ENCODE results near the gene UBC.
"Not testable (repeated sequence)": the region's sequence is repeated elsewhere in the genome, so short reads cannot be mapped to it uniquely, and the experiment has no call there.

Gene UBC

GRCh38 chr12:124915239-124916236 is 1.1 kb upstream of the UBC start:
- no peak for DNase-seq (ENCODE audit: low spot score)

GRCh38 chr12:124913474-124914391 is 717 bp downstream of the UBC start:
- DNase-seq (ENCODE audit: low spot score) = peak; percentile 87

DNA sequence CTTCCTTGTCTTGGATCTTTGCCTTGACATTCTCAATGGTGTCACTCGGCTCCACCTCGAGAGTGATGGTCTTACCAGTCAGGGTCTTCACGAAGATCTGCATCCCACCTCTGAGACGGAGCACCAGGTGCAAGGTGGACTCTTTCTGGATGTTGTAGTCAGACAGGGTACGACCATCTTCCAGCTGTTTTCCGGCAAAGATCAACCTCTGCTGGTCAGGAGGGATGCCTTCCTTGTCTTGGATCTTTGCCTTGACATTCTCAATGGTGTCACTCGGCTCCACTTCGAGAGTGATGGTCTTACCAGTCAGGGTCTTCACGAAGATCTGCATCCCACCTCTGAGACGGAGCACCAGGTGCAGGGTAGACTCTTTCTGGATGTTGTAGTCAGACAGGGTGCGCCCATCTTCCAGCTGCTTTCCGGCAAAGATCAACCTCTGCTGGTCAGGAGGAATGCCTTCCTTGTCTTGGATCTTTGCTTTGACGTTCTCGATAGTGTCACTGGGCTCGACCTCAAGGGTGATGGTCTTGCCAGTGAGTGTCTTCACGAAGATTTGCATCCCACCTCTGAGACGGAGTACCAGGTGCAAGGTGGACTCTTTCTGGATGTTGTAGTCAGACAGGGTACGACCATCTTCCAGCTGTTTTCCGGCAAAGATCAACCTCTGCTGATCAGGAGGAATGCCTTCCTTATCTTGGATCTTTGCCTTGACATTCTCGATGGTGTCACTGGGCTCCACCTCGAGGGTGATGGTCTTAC is 1.7 kb downstream of the UBC start:
- DNase-seq (ENCODE audit: low spot score) = not testable (repeated sequence)

DNA sequence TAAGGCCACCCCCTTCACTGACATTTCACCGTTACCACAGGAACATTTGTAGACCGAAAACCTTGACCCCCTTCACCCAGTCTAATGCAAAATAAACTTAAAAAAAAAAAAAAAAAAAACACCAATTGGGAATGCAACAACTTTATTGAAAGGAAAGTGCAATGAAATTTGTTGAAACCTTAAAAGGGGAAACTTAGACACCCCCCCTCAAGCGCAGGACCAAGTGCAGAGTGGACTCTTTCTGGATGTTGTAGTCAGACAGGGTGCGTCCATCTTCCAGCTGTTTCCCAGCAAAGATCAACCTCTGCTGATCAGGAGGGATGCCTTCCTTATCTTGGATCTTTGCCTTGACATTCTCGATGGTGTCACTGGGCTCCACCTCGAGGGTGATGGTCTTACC is 2.9 kb downstream of the UBC start:
- not testable (repeated sequence) for DNase-seq (ENCODE audit: low spot score)

DNA sequence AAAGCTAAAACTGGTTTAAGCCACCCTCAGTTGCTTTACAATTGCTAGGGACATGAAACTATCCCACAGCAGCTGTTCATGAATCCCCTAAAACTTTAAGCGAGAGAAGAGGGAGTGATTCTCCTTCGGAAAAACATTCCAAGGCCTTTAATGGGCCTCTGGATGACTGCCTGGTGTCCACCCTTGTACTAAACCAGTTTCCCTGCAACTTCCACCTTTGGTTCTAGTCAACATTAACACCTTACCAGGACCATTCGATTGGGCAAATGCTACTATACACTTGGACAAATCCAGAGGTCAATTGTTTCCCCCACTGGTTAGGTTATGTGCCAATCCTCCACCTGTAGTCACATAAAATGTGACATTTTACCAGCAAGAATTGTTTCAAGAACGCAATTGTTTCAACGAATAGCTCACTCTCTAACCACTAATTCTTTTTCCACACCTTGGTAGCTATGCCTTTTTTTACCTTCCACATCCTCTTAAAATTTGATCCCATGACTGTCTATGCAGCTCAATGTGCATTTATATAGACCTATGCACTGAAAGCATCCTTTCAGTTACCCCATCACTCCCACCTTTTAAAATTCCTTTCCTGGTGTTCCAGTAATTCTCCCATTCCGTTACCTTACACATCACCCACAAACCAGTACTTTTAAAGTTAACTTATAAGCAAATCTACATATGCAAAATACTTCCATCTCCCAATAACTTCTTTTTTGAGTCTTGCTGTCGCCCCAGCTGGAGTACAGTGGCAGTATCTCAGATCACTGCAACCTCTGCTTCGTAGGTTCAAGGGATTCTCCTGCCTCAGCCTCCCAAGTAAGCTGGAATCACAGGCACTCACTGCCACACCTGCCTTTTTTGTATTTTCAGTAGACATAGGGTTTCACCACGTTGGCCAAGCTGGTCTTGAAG is 3.6 kb downstream of the UBC start:
- DNase-seq (ENCODE audit: low spot score) = no peak

- DNase-seq (ENCODE audit: low spot score) = no peak
These were observed 4.5 kb downstream of the UBC start for GRCh38 chr12:124909831-124910560.

DNA sequence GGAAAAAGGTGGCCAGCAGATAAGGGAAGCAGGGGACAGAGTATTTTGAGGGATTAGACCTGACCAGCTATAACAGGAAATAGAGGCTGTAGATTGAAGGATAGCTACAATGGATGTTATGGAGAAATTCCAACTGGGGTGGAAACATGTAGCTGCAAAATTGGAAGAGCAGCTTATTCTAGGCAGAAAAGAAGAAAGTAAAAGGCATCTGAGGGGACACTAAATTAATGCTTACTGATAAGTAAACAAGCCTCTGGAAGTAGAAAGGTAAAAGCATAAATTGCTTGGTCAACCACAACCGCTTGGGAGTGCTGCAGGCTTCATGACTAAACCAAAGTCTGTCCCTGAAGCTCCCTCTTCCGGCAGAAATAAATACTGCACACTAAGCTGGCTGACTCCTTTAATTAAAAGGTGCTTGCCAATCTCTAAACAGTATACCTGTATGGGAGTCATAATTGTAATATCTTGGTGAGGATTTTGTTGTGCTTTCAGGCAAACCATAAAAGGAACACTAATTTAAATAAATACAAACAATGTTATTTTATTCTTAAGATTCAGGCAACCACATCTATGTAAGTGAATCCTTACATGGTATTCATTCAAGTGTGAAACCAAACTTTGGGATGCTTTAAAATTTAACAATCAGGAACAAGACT is 7.7 kb downstream of the UBC start:
- peak; percentile 95 for DNase-seq (ENCODE audit: low spot score)

DNA sequence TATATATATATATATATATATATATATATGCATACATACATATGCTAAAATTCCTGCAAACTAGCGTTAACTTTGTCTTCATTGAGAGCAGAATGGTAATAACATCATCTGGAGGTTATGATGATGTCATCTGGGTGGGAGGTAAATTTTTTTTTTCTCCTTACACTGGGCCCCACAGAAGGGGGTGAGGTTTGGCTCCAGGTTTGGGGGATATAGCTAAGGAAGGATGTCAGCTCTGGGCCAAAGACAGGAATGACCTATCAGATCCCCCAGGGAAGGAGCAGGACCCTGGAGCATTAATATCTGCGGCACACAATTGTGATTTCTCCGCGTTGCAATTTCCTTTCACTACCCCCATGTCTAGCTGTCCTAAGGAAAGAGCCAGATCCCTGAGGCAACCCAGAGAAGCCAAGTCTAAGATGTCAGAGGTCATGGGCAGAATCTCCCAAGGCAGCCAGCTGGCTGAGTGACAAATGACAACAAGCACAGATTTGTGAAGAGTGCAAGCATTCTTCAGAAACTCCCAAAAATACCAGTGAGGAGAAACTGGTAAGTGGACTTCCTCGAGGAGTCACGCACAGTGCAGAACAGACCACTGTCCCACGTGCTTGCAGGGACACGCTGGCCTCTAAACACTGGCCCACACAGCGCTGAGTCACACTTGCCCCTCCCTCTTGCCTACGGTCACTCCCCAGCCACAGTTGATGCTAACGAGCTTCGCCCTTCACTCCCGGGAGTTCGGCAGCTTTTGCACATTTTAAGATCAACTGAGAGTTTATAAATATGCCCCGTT is 9.9 kb downstream of the UBC start:
- DNase-seq (ENCODE audit: low spot score) = no peak

GRCh38 chr12:124902916-124903315 is 11.5 kb downstream of the UBC start:
- no peak for DNase-seq (ENCODE audit: low spot score)

- DNase-seq (ENCODE audit: low spot score) = no peak
These were observed 13.4 kb downstream of the UBC start for GRCh38 chr12:124901003-124901402.

- not testable (repeated sequence) for DNase-seq (ENCODE audit: low spot score)
These were observed 14.1 kb downstream of the UBC start for GRCh38 chr12:124900345-124900795.

DNA sequence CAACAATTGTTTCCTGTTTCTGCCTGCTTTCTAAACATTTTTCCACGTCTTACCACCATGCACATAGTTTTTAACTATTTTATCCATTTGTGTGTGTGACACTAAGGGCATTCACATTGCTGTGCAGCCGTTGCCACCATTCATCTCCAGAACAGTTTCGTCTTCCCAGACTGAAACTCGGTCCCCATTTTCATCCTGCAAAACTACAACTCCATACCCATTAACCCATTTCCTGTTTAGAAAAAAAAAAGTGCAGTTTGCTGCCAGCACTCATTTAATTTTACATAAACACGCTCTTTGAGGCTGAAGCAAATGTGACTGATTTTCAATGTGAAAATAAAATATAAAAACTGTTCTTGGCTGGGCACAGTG is 15.5 kb downstream of the UBC start:
- DNase-seq (ENCODE audit: low spot score) = no peak

GRCh38 chr12:124898200-124898922 is 16.1 kb downstream of the UBC start:
- DNase-seq (ENCODE audit: low spot score) = no peak

DNA sequence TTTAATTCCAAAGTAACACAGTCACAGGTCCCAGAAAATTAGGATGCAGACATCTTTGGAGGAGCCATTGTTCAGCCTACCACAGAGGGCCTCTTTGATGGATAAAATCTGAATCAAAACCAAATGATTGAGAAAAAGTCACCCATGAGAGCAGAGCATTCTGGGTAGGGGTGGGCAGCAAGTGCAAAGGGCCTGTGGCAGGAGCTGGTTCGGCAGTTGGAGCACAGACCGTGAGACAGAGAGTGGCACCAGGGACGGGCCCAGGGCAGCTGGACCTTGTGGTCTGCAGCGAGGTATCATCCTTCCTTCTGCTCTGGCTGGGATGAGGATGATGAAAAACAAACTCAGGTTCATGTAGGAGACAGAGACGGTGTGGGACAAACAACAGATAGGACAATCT is 18.0 kb downstream of the UBC start:
- DNase-seq (ENCODE audit: low spot score) = no peak

- DNase-seq (ENCODE audit: low spot score) = no peak
These were observed 20.5 kb downstream of the UBC start for GRCh38 chr12:124893792-124894516.

GRCh38 chr12:124888260-124888659 is 26.2 kb downstream of the UBC start:
- no peak for DNase-seq (ENCODE audit: low spot score)

DNA sequence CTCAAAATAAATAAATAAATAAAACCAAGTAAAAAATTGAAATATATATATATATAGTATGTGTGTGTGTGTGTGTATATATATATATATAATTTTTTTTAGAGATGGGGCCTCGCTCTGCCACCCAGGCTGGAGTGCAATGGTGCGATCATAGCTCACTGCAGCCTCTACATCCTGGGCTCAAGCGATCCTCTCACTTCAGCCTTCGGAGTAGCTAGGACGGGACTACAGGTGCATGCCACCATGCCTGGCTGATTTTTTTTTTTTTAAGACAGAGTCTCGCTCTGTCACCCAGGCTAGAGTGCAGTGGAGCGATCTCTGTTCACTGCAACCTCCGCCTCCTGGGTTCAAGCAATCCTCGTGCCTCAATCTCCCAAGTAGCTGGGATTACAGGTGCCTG is 26.7 kb downstream of the UBC start:
- not testable (repeated sequence) for DNase-seq (ENCODE audit: low spot score)

All from SK-N-DZ (cell line).